Measurements from ENCODE around the gene BICC1.

GRCh38 chr10:58802047-58802446 is 289.4 kb downstream of the BICC1 start:
- TF ChIP-seq CTCF (conservative IDR thresholded peaks at IDR 0.05; ENCODE audit: low read length) = no peak
- TF ChIP-seq EZH2phosphoT487 (IDR thresholded peaks at IDR 0.05; ENCODE audit: borderline replicate concordance) = no peak
